ENCODE results near the gene BCCIP. TPM values are rescaled to one million over a fixed set of nuclear protein-coding genes. Genes with fewer than 3 reads are reported as not detected.

The BCCIP gene
- total and polyA plus RNA-seq, 11 donors: 31.3 to 81.0 (median 44.5) TPM

GRCh38 chr10:125785791-125786190 is 37.6 kb upstream of the BCCIP start:
- Histone ChIP-seq H3K27me3 (no peaks in the 10 kb centered on the region), H3K36me3 (peaks cover 0 to 27% (median 21%) of the 10 kb centered on the region in 9 donors), H3K4me1 (no peaks in the 10 kb centered on the region), H3K9me3 (no peaks in the 10 kb centered on the region), H3K27ac (no peak overlapping the region), H3K4me3 (no peak overlapping the region)
- no peak for ATAC-seq
- intact Hi-C loops (cut with DNase I): no loop called here
- TF ChIP-seq POLR2A (IDR thresholded peaks at IDR 0.05): no peak
- TF ChIP-seq, protein P1, sequence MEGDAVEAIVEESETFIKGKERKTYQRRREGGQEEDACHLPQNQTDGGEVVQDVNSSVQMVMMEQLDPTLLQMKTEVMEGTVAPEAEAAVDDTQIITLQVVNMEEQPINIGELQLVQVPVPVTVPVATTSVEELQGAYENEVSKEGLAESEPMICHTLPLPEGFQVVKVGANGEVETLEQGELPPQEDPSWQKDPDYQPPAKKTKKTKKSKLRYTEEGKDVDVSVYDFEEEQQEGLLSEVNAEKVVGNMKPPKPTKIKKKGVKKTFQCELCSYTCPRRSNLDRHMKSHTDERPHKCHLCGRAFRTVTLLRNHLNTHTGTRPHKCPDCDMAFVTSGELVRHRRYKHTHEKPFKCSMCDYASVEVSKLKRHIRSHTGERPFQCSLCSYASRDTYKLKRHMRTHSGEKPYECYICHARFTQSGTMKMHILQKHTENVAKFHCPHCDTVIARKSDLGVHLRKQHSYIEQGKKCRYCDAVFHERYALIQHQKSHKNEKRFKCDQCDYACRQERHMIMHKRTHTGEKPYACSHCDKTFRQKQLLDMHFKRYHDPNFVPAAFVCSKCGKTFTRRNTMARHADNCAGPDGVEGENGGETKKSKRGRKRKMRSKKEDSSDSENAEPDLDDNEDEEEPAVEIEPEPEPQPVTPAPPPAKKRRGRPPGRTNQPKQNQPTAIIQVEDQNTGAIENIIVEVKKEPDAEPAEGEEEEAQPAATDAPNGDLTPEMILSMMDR (IDR thresholded peaks at IDR 0.05): no peak
- no peak for DNase-seq
- 71 to 90% (median 78%) methylated on average over 9 of the region's 9 CpGs for WGBS, 4 donors

DNA sequence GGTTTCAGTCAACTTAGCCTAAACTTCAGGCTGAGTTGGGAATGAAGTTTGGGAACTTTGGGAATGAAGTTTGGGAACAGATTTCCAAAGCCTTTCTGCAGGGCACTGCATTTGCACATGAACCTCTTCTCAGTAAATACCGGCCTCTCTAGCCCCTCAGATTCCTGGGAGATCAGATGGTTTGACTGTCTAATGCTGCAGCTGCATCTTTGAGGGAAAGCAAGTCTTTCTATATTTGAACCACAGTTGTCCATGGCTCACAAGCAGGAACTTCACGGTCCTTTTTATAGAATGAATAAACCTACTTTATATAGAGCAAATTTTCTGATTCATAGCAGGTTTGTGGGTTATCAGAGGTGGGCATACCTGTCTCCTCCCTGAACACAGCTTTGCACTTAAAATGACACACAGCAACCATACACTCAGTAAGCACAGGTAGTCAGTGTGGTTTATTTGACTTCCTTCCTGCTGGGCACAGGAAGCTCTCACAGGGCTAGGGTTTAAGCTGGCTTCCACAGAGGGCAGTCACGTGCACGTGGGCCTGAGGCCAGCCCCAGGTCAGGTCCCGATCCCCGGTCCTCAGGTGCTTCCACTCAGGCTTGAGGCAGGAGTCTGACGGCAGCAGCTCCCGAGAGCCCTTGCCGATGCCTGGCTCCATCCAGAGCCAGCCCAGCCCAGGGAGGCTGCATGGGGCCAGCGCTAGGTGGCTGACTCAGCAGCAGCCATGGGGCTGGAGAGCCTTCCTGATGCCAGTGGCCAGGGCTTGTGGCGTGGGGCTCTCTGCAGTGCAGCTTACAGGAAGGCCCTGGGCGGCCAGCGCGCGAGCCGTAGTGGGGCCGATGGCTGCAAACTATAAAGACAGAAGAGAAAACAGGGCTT is 35.0 kb upstream of the BCCIP start:
- intact Hi-C loops (cut with DNase I): no loop called here
- 87 to 90% (median 89%) methylated on average over 15 to 17 of the region's 17 CpGs for WGBS, 4 donors

DNA sequence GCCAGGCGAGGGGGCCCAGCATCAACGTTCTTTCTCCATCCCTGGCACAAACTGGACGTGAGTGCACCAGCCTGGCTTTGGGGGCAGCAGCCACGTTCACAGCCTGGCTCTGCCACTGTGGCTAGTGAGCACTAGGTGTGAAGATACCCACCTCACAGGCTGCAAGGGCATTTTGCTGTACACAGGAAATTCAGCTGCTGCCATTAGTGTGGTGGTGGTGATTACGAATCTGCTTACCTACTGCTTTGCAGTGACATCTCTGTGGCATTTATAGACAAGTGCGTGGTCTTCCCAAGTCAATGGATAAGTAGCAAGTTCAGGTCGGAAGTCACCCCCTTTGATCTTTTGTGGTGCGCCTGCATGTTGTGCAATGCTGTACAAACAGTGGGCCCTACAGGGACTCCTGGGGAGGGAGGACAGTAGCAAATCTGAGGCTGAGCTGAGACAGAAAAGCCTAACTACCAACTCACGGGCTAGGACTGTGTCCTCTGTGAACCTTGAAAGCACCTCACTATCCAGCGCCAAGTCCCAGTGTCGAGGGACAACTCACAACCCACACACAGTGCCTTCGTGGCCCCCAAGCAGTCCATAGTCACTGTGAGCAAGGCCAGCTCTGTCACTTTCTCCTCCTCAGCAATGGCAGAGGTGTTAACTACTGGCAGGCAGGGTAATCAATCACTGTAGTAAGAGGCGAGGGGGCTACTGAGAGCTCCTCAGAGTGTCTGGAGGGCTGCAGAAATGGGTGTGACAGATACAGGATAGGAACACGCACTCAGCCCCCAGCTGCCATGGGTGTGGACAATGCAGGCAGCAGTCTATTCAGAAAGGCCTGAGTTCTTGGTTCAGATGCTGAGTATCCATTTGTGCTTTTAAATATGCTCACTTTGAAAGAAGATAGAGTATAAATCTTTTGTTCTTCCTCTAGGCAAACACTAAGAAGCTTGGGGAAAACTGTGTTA is 30.7 kb upstream of the BCCIP start:
- 88 to 94% (median 91%) methylated on average over 12 to 14 of the region's 14 CpGs for WGBS, 4 donors
- peaks cover 0 to 94% (median 79%) of the 10 kb centered on the region in 9 donors for H3K36me3 ChIP-seq
- intact Hi-C loops (cut with DNase I): no loop called here
- DNase-seq (no peak), ATAC-seq (no peak)
- TF ChIP-seq, protein P1 (IDR thresholded peaks at IDR 0.05): no peak
- TF ChIP-seq POLR2A (IDR thresholded peaks at IDR 0.05): no peak
- H3K27ac ChIP-seq: no peak overlapping the region
- H3K4me1 ChIP-seq: peaks cover 0 to 10% (median 1%) of the 10 kb centered on the region in 12 donors
- H3K4me3 ChIP-seq: no peak overlapping the region
- no peaks in the 10 kb centered on the region for H3K27me3 ChIP-seq
- H3K9me3 ChIP-seq: no peaks in the 10 kb centered on the region

More for the DNA sequence above, 35.0 kb upstream of the BCCIP start:
- ATAC-seq: peak in 1 of 4 donors; percentile 45
- no peak overlapping the region for H3K27ac ChIP-seq
- no peaks in the 10 kb centered on the region for H3K9me3 ChIP-seq
- H3K36me3 ChIP-seq: peaks cover 0 to 53% (median 45%) of the 10 kb centered on the region in 9 donors
- H3K4me1 ChIP-seq: no peaks in the 10 kb centered on the region
- H3K4me3 ChIP-seq: no peak overlapping the region
- DNase-seq: no peak
- no peak for TF ChIP-seq POLR2A (IDR thresholded peaks at IDR 0.05)
- TF ChIP-seq, protein P1 (IDR thresholded peaks at IDR 0.05): no peak
- no peaks in the 10 kb centered on the region for H3K27me3 ChIP-seq
